GM21786 (cell line): Measurements from ENCODE around the gene CST7.
"Not testable (repeated sequence)": the region's sequence is repeated elsewhere in the genome, so short reads cannot be mapped to it uniquely, and the experiment has no call there.

Experiments
- ATAC-seq: cut with Tn5 transposase; IDR thresholded peaks from one replicate; pipeline ENCODE4 v1.9.1; 2021; ENCODE audit not compliant: unreplicated experiment

CST7 gene

GRCh38 chr20:24929867-24930723 lies 19.0 kb upstream of the CST7 start:
- ATAC-seq = not testable (repeated sequence)

DNA sequence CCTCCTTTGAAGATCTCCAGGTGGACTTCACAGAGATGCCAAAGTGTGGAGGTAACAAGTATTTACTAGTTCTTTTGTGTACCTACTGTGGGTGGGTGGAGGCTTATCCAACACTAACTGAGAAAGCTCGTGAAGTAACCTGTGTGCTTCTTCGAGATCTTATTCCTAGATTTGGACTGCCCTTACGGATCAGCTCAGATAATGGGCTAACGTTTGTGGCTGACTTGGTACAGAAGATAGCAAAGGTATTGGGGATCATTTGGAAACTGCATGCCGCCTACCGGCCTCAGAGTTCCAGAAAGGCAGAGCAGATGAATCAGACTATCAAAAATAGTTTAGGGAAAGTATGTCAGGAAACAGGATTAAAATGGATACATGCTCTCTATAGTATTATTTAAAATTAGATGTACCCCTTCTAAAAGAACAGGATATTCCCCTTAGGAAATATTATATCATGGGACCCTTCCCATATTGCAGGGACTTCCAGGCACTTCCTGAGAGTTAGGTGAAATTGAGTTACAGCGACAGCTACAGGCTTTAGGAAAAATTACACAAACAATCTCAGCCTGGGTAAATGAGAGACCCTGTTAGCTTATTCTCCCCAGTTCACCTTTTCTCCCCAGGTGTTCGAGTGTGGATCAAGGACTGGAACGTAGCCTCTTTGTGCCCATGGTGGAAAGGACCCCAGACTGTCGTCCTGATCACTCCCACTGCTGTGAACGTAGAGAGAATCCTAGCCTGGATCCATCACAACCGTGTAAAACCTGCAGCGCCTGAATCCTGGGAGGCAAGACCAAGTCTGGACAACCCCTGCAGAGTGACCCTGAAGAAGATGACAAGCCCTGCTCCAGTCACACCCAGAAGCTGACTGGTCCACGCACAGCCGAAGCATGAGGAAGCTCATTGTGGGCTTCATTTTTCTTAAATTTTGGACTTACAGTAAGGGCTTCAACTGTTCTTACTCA lies 18.1 kb upstream of the CST7 start:
- not testable (repeated sequence) for ATAC-seq

DNA sequence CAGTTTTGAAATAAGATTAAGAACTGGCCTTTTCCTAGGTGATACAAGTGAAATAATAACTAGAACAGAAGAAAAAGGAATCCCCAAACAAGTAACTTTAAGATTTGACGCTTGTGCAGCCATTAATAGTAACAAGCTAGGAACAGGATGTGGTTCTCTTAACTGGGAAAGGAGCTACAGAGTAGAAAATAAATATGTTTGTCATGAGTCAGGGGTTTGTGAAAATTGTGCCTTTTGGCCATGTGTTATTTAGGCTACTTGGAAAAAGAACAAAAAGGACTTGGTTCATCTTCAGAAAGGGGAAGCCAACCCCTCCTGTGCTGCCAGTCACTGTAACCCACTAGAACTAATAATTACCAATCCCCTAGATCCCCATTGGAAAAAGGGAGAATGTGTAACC lies 17.2 kb upstream of the CST7 start:
- ATAC-seq = not testable (repeated sequence)

DNA sequence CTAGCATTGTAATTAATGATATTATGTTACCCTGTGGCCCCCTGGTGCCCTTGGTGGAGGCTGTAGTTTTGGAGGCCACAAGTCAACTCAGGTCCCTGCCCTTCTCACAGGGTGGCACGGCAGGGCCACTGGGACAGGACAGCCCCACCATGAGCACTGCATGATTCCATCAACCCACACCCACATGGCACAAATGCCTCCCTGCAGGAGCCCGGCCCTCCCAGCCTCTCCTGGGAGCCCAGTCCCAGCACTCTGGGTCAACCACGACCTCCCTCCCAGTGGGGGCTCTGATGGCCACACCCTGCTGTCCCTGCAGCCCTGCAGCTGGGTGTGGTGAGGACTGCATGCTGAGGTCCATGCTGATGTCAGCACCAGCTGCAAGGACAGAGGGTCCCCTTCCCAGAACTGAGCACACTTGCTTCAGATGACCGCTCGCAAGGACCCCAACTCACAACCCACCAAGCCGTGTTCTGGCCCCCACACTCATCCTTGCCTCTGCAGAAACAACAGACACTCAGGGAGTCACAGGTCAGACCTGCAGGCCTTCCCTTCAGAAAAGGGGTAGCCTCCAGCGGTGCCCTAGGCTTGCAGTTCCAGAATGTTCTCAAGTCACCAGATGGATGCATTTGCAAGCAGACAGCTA lies 15.7 kb upstream of the CST7 start:
- ATAC-seq = no peak

GRCh38 chr20:24934101-24934661 lies 14.9 kb upstream of the CST7 start:
- no peak for ATAC-seq

GRCh38 chr20:24934716-24935115 lies 14.4 kb upstream of the CST7 start:
- no peak for ATAC-seq

DNA sequence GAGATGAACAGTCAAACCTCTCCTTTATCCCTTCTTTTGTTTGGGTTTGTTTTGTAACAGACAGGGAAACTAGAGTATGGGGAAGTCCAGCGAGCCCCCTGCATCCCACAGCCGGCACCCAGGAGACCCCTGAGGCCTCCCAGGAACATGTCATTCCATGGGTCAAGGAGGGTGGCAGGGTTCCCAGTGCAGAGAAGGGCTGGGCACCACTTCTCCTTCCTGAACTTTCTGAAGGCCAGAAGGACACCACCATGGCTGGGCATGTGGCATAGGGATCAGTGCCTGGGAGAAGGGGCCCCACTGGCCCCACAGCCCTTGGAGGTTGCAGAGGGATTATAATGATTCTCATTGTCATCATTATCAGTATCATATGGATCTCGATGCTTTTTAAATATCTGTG lies 13.9 kb upstream of the CST7 start:
- ATAC-seq = no peak

DNA sequence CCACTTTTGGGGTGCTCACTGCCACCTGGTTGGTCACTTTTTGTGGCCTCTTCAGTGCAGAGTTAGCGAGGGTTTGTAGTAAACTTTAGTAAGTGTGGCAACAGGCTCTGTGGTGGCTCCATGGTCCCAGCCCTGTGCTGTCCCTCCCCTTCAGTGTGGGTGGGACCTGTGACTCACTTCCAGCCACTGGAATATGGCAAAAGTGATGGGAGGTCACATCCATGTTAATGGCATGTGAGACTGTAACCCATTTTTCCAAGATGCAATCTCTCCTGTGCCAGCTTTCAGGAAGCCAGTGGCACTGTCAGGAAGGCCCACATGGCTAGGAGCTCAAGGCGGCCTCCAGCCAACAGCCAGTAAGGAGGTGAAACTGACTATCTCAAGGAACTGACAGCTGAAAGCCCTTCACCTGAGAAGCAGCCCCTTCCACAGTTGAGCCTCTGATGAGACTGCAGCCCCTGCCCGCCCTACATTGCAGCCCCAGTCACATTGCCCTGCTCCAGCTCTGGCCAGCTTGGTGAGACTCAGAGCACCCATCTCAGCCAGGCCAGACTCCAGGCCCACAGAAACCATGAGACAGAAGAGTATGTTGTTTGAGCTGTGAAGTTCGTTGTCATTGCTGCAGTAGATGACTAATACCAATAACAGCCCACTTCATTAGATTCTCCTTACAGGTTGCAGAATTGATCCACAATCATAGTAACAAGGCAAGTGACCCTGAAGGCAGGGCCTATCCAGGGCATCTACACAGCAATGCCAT lies 13.1 kb upstream of the CST7 start:
- no peak for ATAC-seq

DNA sequence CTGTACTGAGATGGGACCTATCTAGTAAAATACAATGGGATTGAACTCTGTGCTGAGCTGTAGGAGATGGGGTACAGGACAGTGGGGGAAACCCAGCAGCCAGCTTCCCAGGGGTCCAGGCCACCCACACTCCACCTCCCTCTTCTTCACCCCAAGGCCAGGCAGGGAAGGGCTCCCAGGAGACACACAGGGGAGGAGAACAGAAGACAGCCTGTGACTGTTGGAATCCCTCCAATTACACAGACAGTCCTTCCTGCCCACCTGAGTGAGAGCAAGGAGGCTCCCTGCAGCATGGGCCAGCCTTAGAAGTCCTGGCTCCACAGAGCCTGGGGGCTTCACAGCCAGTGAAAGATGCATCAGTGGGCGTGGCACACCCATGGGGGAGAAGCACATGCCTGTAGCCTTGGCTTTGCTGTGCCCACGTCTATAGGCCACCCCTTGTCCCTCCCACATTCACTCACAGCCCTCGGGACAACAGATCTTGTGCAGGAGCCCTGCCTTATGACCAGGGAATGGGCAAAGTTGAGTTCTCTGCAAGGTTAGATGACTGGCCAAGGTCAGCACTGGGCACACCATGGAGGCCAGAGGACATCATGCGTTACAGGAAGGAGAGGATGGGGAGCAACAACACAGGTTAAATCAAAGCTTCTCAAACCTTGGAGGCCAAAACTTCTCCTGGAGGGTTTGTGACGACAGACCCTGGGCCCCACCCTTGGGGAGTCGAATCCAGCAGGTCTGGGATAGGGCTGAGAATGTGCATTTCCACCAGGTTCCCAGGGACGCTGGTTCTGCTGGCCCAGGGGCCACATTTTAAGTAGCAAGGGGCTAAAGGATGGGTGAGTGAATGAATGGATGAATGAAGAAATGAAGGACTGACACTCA lies 12.3 kb upstream of the CST7 start:
- no peak for ATAC-seq

- ATAC-seq = no peak
Observed at GRCh38 chr20:24937579-24937978, 11.5 kb upstream of the CST7 start.

- no peak for ATAC-seq
Observed at GRCh38 chr20:24938498-24938897, 10.6 kb upstream of the CST7 start.

- ATAC-seq = no peak
Observed at GRCh38 chr20:24939036-24939435, 10.0 kb upstream of the CST7 start.

GRCh38 chr20:24942679-24943078 lies 6.4 kb upstream of the CST7 start:
- ATAC-seq = no peak

GRCh38 chr20:24943196-24943595 lies 5.9 kb upstream of the CST7 start:
- no peak for ATAC-seq

- ATAC-seq = no peak
Observed at GRCh38 chr20:24943731-24944130, 5.3 kb upstream of the CST7 start.

- not testable (repeated sequence) for ATAC-seq
Observed at GRCh38 chr20:24946376-24946775, 2.7 kb upstream of the CST7 start.

DNA sequence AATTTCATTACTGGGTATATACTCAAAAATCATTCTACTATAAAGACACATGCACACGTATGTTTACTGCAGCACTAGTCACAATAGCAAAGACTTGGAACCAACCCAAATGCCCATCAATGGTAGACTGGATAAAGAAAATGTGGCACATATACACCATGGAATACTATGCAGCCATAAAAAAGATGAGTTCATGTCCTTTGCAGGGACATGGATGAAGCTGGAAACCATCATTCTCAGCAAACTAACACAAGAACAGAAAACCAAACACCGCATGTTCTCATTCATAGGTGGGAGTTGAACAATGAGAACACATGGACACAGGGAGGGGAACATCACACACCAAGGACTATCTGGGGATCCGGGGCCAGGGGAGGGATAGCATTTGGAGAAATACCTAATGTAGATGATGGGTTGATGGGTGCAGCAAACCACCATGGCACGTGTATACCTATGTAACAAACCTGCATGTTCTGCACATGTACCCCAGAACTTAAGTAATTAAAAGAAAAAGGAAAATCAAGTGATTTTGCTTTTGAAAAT lies 602 bp upstream of the CST7 start:
- not testable (repeated sequence) for ATAC-seq

DNA sequence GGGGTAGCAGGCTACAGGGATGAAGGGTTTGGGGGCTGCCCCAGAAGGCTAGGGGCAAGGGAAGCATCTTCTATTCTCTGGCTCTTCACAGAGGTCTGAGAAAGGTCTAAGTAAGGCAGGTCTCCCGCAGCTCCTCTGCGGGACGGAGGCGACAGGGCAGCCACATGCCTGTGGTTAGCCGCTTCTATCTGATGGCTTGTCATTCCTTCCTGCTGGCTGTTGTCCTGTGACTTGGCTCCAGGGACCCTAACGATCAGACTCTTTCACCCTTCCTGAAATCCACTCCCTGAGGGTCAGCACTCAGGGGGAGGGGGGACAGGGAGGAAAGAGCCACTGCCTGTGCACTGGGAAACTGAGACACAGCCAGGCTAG lies 673 bp downstream of the CST7 start:
- ATAC-seq = no peak
